Measurements from ENCODE around the gene KRT27. TPM values are rescaled to one million over a fixed set of nuclear protein-coding genes. Genes with fewer than 3 reads are reported as not detected.

Gene KRT27
- total and polyA plus RNA-seq, 9 of the 15 experiments (the other 6 are each of a cell fraction or from before 2014, with no cell fraction given): 0.10 TPM; not detected in 8

DNA sequence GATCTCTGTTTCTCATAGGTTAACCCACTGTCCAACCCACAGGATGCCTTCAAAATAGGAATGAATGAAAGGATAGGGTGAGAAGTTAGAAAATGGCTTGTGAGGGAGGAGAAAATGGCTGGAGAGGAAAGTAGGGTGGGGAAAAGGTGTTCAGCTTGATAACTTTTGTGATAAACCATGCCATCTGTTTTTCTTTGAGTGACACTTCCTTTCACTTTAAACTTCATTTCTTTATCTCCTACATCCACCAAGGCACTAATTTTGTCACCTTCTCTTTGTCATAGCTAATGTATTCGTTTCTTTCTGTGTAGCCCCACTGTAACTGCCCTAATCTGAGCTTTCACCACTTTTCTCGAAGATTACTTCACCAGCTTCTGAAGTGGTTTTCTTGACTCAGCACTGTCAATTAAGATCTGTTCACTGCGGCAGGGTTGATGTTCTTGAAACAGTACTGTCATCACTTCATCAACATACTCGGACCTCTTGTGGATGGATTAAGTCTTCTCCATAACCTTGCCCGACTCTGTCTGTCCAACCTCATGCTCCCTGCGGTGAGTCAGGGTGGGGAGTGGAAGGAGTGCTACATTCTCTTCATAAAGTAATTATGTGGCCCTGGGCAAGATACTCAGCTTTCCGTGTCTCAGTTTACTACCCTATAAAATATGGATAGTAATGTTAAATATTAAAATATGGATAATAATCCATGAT, 45.5 kb upstream of the KRT27 start (continued):
- TF ChIP-seq ATF1 (CRISPR knock-in tag; IDR thresholded peaks at IDR 0.05): no peak
- peak; percentile 82 for TF ChIP-seq ATF1 (tag; IDR thresholded peaks at IDR 0.05)
- no peak for TF ChIP-seq ZNF77 (CRISPR knock-in tag; IDR thresholded peaks at IDR 0.05)
- peak in 1 of 2 experiments; percentile 79; a peak in 1 of 4 replicates for TF ChIP-seq MAZ (CRISPR knock-in tag; conservative IDR thresholded peaks at IDR 0.05 in 1 of 2, IDR thresholded peaks at IDR 0.05 in 1 of 2)
- TF ChIP-seq HEY1 (CRISPR knock-in tag; IDR thresholded peaks at IDR 0.05; ENCODE audit: borderline replicate concordance): no peak
- TF ChIP-seq BCL6 (CRISPR knock-in tag; IDR thresholded peaks at IDR 0.05): no peak
- peak; percentile 92 to 95 for TF ChIP-seq TRIM24 (IDR thresholded peaks at IDR 0.05)
- TF ChIP-seq CSDE1 (IDR thresholded peaks at IDR 0.05): 0 out of 4 replicates have a peak, but pooled peaks of 1 of the 2 experiments have one; percentile 21
- TF ChIP-seq MED1 (CRISPR knock-in tag; IDR thresholded peaks at IDR 0.05; ENCODE audit: borderline replicate concordance): no peak
- TF ChIP-seq, protein P1, sequence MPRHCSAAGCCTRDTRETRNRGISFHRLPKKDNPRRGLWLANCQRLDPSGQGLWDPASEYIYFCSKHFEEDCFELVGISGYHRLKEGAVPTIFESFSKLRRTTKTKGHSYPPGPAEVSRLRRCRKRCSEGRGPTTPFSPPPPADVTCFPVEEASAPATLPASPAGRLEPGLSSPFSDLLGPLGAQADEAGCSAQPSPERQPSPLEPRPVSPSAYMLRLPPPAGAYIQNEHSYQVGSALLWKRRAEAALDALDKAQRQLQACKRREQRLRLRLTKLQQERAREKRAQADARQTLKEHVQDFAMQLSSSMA (CRISPR knock-in tag; IDR thresholded peaks at IDR 0.05): no peak
- TF ChIP-seq HNRNPLL (IDR thresholded peaks at IDR 0.05; ENCODE audit: low read depth, low read length, poor library complexity, severe bottlenecking): no peak
- no peak for TF ChIP-seq FOXK1 (CRISPR knock-in tag; IDR thresholded peaks at IDR 0.05; ENCODE audit: borderline replicate concordance)
- TF ChIP-seq MCM7 (IDR thresholded peaks at IDR 0.05): no peak
- no peak for TF ChIP-seq JUNB (CRISPR knock-in tag; conservative IDR thresholded peaks at IDR 0.05)
- TF ChIP-seq RUNX1 (IDR thresholded peaks at IDR 0.05; ENCODE audit: low read depth): no peak
- TF ChIP-seq ZNF146 (CRISPR knock-in tag; IDR thresholded peaks at IDR 0.05; ENCODE audit: unreplicated experiment): no peak
- TF ChIP-seq DMBX1 (CRISPR knock-in tag; IDR thresholded peaks at IDR 0.05; ENCODE audit: borderline replicate concordance): peak; percentile 85; the same call in 1 of the 2 replicates
- TF ChIP-seq CREBBP (IDR thresholded peaks at IDR 0.05; ENCODE audit: low read depth, low read length): no peak
- no peak for TF ChIP-seq ZBTB1 (CRISPR knock-in tag; IDR thresholded peaks at IDR 0.05; ENCODE audit: borderline replicate concordance, low read depth)
- TF ChIP-seq ZNF12 (CRISPR knock-in tag; IDR thresholded peaks at IDR 0.05): no peak
- TF ChIP-seq PML (IDR thresholded peaks at IDR 0.05; ENCODE audit: low read length): peak; percentile 97
- TF ChIP-seq MIER1 (IDR thresholded peaks at IDR 0.05; ENCODE audit: low read depth): no peak
- peak; percentile 63; the same call in 1 of the 2 replicates for TF ChIP-seq CREB1 (IDR thresholded peaks at IDR 0.05)
- TF ChIP-seq CREB1 (CRISPR knock-in tag; IDR thresholded peaks at IDR 0.05): no peak
- TF ChIP-seq, protein P2, sequence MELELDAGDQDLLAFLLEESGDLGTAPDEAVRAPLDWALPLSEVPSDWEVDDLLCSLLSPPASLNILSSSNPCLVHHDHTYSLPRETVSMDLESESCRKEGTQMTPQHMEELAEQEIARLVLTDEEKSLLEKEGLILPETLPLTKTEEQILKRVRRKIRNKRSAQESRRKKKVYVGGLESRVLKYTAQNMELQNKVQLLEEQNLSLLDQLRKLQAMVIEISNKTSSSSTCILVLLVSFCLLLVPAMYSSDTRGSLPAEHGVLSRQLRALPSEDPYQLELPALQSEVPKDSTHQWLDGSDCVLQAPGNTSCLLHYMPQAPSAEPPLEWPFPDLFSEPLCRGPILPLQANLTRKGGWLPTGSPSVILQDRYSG (tag; conservative IDR thresholded peaks at IDR 0.05; ENCODE audit: low read depth): no peak
- no peak for TF ChIP-seq RHOXF2B (CRISPR knock-in tag; conservative IDR thresholded peaks at IDR 0.05)
- no peak for TF ChIP-seq DNMT1 (IDR thresholded peaks at IDR 0.05)
- no peak for TF ChIP-seq ZNF133 (CRISPR knock-in tag; IDR thresholded peaks at IDR 0.05)
- peak; percentile 97 for TF ChIP-seq ZNF316 (IDR thresholded peaks at IDR 0.05)
- TF ChIP-seq NCOA2 (IDR thresholded peaks at IDR 0.05; ENCODE audit: partially characterized antibody in 2 of 2): peak; percentile 69 to 85
- peak; percentile 74; the same call in 1 of the 2 replicates for TF ChIP-seq ZKSCAN8 (CRISPR knock-in tag; IDR thresholded peaks at IDR 0.05)
- TF ChIP-seq SMAD4 (CRISPR knock-in tag; conservative IDR thresholded peaks at IDR 0.05): peak; percentile 93
- TF ChIP-seq ZBED1 (IDR thresholded peaks at IDR 0.05): no peak

Data from K562 (cell line).